ENCODE measurements around the gene CABP2.
"Not testable (repeated sequence)": the region's sequence is repeated elsewhere in the genome, so short reads cannot be mapped to it uniquely, and the experiment has no call there.

The CABP2 gene

GRCh38 chr11:67476692-67477091 is 46.6 kb downstream of the CABP2 start:
- not testable (repeated sequence) for H3K36me3 ChIP-seq (ENCODE audit: insufficient read depth, low read depth, low read length); H3K4me3 ChIP-seq (ENCODE audit: low read length); H3K27me3 ChIP-seq (ENCODE audit: insufficient read depth, low read length); H3K9me3 ChIP-seq (ENCODE audit: insufficient read depth, low read depth, low read length); H3K27ac ChIP-seq (ENCODE audit: low read length); H3K4me1 ChIP-seq (ENCODE audit: insufficient read depth, low read length); H3K9ac ChIP-seq (ENCODE audit: low read depth, low read length)

GRCh38 chr11:67472882-67473281 is 50.4 kb downstream of the CABP2 start:
- Histone ChIP-seq H3K4me1 (ENCODE audit: insufficient read depth, low read length) (peaks cover 5% of the 10 kb centered on the region; the same call in 1 of the 2 replicates), H3K4me3 (ENCODE audit: low read length) (no peak overlapping the region), H3K9me3 (ENCODE audit: insufficient read depth, low read depth, low read length) (no peaks in the 10 kb centered on the region), H3K9ac (ENCODE audit: low read depth, low read length) (no peak overlapping the region), H3K27me3 (ENCODE audit: insufficient read depth, low read length) (no peaks in the 10 kb centered on the region; the same call in 1 of the 2 replicates), H3K27ac (ENCODE audit: low read length) (no peak overlapping the region), H3K36me3 (ENCODE audit: insufficient read depth, low read depth, low read length) (no peaks in the 10 kb centered on the region)

GRCh38 chr11:67470337-67471002 is 52.8 kb downstream of the CABP2 start:
- H3K27ac ChIP-seq (ENCODE audit: low read length): no peak overlapping the region
- H3K4me3 ChIP-seq (ENCODE audit: low read length): no peak overlapping the region
- H3K4me1 ChIP-seq (ENCODE audit: insufficient read depth, low read length): peaks cover 6% of the 10 kb centered on the region; the same call in 1 of the 2 replicates
- H3K27me3 ChIP-seq (ENCODE audit: insufficient read depth, low read length): no peaks in the 10 kb centered on the region; the same call in 1 of the 2 replicates
- no peak overlapping the region for H3K9ac ChIP-seq (ENCODE audit: low read depth, low read length)
- H3K36me3 ChIP-seq (ENCODE audit: insufficient read depth, low read depth, low read length): no peaks in the 10 kb centered on the region
- H3K9me3 ChIP-seq (ENCODE audit: insufficient read depth, low read depth, low read length): no peaks in the 10 kb centered on the region

GRCh38 chr11:67469508-67469811 is 53.8 kb downstream of the CABP2 start:
- no peaks in the 10 kb centered on the region for H3K36me3 ChIP-seq (ENCODE audit: insufficient read depth, low read depth, low read length)
- no peaks in the 10 kb centered on the region; the same call in 1 of the 2 replicates for H3K27me3 ChIP-seq (ENCODE audit: insufficient read depth, low read length)
- H3K9me3 ChIP-seq (ENCODE audit: insufficient read depth, low read depth, low read length): no peaks in the 10 kb centered on the region
- H3K4me1 ChIP-seq (ENCODE audit: insufficient read depth, low read length): peaks cover 6% of the 10 kb centered on the region; the same call in 1 of the 2 replicates
- peak overlapping the region; percentile 54; the same call in 1 of the 2 replicates for H3K9ac ChIP-seq (ENCODE audit: low read depth, low read length)
- peak overlapping the region; percentile 64 for H3K4me3 ChIP-seq (ENCODE audit: low read length)
- H3K27ac ChIP-seq (ENCODE audit: low read length): no peak overlapping the region
